AG08396 (cell line): ENCODE data around the gene KCNK15.

Experiments used
- DNase-seq: peaks from one replicate; pipeline ENCODE4 v3.0.0; 2012; ENCODE audit warnings: low spot score, mixed read lengths

KCNK15 gene

GRCh38 chr20:44715499-44716308 is 30.0 kb upstream of the KCNK15 start:
- DNase-seq, result no peak

- DNase-seq, result no peak
Measured at GRCh38 chr20:44716309-44717106, 29.2 kb upstream of the KCNK15 start.

DNA sequence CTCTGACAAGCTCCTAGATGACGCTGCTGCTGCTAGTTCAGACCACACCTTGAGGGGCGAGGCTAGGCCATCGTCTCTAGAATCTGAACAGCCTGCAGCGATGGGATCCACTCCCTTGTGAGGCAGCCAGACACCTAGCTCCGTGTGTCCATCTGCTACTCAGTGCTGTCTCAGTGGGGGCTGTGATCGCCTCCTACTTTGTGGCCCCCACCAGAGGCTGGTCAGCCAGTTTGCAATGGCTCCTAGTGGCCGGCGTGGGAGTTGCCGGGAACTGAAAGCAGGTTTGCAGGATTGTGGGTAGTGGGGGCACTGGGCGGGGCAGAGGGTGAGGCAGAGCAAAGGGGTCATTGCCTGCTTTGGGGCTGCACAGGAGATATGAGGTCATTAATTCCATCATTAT is 27.7 kb upstream of the KCNK15 start:
- DNase-seq, result no peak

GRCh38 chr20:44719841-44720240 is 25.8 kb upstream of the KCNK15 start:
- no peak for DNase-seq

- DNase-seq, result peak; percentile 82
Measured at GRCh38 chr20:44720621-44720996, 25.1 kb upstream of the KCNK15 start.

- peak; percentile 64 for DNase-seq
Measured at GRCh38 chr20:44720997-44721784, 24.5 kb upstream of the KCNK15 start.

- no peak for DNase-seq
Measured at GRCh38 chr20:44721785-44722054, 23.9 kb upstream of the KCNK15 start.

GRCh38 chr20:44722990-44723389 is 22.7 kb upstream of the KCNK15 start:
- DNase-seq, result no peak

GRCh38 chr20:44723391-44723790 is 22.3 kb upstream of the KCNK15 start:
- no peak for DNase-seq

DNA sequence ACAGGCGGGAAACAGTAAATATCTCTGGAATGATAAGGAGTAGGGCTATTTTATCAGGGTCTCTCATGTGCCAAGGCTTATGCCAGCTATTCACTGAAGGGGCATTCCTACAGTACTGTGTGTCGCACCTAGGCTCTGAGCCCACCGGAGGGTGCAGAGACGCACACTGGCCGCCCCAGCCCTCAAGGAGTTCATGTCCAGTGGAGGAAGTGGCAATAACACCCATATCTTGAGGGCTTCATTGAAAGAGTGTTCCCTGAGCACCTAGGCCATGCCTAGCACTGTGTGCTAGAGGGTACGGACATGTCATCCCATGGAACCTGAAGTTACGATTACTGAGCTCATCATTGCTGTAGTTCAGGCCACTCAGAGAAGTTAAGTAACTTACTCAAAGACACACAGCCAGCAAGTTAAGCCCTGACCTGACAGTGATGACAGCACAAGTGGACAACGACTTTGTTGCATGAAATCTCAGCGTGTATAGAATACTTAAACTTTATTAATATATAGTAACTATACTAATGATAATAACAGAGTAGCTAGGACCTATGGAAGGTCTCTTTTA is 21.8 kb upstream of the KCNK15 start:
- DNase-seq, result no peak

DNA sequence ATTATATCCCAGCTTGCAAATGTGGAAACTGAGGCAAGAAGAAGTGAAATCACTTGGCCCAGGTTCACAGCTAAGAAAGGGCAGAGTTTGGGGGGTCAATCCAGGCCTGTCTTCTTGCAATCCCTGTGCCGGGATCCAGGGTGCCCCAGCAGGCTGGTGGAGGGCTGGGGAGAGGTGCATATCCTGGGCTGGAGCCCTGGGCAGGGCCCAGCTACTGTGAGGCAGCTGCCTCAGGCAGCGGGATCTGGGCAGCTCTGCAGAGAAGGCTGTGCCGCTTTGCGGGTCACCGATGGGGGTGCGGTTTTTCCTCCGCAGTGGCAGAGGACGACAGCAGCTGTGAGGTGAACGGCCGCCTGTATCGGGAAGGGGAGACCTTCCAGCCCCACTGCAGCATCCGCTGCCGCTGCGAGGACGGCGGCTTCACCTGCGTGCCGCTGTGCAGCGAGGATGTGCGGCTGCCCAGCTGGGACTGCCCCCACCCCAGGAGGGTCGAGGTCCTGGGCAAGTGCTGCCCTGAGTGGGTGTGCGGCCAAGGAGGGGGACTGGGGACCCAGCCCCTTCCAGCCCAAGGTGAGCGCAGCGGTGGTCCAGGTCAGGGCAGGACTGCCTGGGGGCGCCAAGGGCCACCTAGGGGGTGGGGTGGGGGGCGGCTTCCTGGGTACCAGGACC is 21.1 kb upstream of the KCNK15 start:
- DNase-seq, result no peak

DNA sequence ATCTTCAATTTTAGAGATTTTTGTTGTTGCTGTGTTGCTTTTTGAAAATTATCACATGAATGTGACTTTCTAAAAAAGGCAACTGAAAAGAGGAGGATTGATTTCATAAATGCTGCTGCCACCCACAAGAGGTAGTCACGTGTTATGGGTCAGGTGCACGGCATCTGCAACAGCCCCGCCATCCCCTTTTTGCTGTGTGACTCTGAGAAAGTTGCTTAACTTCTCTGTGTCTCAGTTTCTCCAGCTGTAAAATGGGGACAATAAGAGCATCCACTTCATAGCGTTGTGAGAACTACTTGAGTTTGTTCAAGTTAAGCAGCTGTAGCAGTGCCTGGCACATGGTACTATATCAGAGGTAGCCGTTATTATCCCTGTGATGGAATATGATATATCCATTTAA is 19.8 kb upstream of the KCNK15 start:
- DNase-seq, result no peak

GRCh38 chr20:44727039-44727438 is 18.6 kb upstream of the KCNK15 start:
- no peak for DNase-seq

DNA sequence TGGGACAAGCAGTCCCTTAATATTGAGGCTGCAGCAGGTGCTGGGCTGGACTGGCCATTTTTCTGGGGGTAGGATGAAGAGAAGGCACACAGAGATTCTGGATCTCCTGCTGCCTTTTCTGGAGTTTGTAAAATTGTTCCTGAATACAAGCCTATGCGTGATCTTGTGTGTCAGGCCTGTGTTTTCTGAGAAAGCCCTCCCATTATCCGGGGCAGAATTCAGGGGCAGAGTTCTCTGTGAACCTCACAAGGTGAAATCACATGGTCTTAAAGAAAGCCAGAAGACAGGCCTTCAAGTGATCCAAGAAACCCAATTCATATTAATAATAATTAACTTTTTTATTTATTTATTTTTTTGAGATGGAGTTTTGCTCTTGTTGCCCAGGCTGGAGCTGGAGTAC is 18.0 kb upstream of the KCNK15 start:
- DNase-seq, result no peak

DNA sequence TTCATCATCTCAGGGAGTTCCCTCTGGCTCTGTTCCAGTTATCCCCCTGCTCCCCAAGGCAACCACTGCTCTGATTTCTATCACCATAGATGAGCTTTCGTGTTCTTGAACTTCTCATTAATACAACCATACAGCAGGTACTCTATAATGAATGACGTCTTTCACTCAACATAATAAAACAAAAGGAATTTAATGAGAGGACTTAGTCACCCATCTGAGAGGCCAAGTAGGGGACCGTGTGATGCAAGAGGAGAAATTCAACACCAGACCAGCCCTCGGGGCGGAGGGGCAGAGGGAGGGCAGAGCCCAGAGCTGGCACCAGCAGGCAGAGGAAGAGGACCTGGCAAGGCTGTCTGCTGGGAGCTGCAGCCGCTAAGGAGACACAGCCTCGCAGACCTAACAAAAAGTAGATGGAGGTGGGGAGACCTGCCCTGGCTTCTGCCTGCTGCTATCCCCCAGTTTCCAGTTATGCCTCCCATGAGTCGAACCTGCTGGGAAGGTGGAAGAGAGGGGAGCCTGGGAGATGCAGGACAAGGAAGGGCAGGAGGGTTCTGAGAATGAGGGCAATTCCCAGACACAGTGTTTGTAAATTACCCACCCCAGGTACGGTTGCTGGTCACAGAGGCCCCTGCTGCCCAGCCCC is 16.7 kb upstream of the KCNK15 start:
- peak; percentile 85 for DNase-seq

DNA sequence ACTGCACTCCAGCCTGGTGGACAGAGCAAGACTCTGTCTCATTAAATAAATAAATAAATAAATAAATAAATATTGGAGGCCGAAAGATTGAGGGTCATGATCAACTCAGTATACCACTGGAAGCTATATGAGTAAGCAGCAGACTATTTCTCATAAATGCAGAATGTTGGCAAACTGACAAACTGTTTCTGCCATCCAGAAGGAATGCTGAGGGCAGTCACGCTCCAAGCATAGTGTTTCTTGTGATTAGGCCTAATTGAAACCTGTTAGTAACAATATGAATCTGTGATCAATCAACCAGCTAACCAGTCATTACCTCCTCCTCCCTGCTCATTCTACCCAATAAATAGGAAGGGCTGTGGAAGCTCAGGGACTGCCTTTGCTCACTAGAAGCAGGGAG is 15.2 kb upstream of the KCNK15 start:
- DNase-seq, result no peak

DNA sequence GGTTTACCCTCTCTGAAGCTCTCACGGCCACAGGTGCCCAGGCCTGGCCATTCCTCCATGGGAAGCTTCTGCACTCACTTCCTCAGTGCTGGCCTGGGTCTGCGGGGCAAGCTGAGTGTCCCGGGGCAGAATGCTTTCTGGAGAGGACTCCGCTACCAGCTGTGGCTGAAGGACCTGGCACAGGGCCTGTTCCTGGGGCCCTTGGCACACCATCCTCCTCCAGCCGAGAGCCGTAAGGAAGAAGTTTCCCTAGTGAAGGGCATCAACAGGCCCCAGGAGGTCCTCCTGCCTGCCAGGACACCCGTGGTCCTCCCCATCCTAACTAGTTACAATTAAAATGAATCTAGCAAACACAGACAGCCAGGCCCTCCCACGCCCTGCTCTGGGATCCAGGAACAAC is 14.0 kb upstream of the KCNK15 start:
- no peak for DNase-seq

GRCh38 chr20:44732327-44732726 is 13.3 kb upstream of the KCNK15 start:
- DNase-seq, result no peak

DNA sequence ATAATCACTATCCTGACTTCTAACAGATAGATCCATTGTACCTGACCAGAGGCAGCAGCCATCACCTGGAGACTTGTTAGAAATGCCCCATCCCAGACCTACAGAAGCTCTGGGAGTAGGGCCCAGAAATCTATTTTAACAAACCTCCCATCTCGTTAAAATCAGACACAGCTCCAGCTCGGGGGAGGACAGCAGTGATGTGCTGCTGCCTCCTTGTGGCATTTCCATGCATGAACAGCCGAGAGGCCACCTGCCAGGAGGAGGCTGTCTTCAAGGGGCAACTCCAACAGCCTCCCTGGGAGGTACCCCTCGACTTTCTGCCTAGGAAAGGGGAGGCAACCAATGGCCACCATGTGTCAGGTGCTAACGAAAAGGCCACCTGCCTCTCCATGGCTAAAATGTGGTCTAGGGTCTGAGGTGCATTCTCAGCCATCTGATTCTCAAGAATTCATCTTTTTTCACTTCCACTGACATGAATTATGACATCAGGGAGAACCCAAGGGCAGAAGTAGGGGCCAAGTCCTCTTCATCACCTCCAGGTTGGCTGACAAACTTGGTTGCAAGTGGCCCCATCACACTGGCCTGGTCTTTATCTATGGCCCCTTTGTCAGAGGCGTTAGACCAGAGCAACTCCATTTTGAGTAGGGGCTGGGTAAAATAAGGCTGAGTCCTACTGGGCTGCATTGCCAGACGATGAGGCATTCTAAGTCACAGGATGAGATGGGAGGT is 12.2 kb upstream of the KCNK15 start:
- DNase-seq, result peak; percentile 74

DNA sequence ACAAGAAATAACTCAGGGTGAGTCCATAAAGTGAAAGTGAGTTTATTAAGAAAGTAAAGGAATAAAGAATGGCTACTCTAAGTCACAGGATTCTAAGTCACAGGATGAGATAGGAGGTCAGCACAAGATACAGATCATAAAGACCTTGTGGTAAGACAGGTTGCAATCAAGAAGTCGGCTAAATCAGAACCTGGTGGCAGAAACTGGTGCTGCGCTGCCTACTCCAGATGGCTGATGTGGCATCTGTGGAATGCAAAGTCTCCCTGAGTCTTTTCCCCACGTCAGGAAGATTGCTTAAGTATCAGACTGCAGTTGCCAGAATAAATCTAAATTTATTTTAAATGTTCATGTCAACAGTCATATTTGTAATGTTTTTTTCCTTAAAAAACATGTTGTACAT is 10.7 kb upstream of the KCNK15 start:
- peak; percentile 73 for DNase-seq

DNA sequence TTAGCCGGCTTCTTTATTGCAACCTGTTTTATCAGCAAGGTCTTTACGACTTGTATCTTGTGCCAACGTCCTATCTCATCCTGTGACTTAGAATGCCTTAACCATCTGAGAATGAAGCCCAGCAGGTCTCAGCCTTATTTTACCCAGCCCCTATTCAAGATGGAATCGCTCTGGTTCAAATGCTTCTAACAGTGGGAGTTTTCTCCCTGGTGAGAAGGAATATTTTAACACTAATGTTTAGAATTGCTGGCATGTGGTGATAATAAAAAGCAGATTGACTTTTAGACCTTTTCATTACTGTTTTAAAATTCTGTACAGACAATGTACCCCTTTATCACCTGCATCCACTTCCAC is 9.9 kb upstream of the KCNK15 start:
- DNase-seq, result no peak
